Epidermal melanocyte (primary cell): ENCODE data around the gene CALB2.
"Not testable (repeated sequence)": the region's sequence is repeated elsewhere in the genome, so short reads cannot be mapped to it uniquely, and the experiment has no call there.

ENCODE experiments used
- DNase-seq: peaks from one replicate; pipeline ENCODE4 v3.0.0; 2011; ENCODE audit warnings: low spot score; ENCODE audit not compliant: insufficient read length

The CALB2 gene, protein sequence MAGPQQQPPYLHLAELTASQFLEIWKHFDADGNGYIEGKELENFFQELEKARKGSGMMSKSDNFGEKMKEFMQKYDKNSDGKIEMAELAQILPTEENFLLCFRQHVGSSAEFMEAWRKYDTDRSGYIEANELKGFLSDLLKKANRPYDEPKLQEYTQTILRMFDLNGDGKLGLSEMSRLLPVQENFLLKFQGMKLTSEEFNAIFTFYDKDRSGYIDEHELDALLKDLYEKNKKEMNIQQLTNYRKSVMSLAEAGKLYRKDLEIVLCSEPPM

DNA sequence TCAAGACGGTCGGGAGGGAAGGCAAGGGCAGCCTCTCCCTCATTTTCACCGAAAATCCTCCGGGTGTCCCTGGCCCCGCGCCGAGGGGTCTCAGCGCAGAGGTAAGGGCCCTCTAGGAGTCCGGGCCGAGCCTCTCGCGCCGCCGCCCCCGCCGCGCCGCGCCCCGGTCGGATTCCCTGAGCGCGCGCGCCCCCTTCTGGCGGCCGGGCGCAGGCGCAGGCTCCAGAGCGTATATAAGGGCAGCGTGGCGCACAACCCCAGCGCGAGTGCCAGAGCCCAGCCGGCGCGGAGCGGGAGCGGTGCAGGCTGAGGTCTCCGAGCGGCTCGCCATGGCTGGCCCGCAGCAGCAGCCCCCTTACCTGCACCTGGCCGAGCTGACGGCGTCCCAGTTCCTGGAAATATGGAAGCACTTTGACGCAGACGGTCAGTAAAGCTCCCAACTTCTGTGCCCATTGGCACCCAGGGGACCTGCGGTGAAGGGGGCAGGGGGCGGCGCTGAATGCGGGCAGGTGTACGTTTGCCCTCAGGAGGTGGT, at the start of gene CALB2:
Gene CALB2, plus strand, starts transcription at position 260 of the 535 bp plus-strand sequence. Its CDS starts 70 bp downstream, at position 330.
- peak; percentile 61 for DNase-seq

DNA sequence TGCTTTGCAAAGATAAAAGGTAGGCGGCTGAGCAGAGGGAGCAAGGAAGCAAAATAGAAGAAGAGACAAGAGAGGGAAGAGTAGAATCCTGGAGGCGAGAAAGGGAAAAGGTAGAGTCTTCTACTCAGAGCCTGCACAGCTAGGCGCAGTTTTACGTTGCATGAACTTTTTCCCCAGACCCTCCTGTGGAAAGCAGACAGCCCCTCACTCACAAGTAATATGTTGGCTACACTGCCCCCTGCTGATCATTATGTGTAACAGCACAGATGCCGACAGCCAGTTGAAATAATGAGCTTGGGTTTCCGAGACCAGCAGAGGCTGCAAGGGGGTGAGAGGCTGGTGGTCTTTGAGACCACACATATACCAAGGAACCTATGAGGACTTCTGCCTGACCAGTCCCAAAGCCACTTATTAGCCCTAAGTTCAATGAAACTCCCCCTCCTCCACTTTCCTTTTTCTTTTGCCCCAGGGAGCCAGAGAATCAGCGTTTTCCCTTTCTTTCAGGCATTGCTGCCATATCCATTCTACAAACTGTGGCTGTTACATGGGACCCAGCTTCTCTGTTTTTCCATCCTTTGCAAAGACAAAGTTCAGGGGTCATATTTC, 46.9 kb upstream of the CALB2 start:
- DNase-seq: no peak

DNA sequence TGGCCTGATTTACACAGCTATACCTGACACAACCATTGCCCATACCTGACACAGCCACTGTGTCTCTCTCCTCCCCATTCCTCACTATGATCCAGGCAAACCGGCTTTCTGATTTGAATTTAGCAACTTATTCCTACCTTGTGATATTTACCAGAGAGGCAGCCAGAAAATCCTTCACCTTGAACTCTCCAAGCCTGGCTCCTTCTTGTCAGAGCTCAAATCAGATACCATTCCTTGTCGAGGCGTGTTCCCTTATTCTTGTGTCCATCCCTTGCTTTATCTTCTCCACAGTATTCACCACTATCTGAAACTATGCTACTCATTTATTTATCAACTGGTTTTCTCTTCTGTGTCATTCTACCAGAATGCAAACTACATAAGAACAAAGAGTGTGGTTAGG, 44.9 kb upstream of the CALB2 start:
- DNase-seq: not testable (repeated sequence)

DNA sequence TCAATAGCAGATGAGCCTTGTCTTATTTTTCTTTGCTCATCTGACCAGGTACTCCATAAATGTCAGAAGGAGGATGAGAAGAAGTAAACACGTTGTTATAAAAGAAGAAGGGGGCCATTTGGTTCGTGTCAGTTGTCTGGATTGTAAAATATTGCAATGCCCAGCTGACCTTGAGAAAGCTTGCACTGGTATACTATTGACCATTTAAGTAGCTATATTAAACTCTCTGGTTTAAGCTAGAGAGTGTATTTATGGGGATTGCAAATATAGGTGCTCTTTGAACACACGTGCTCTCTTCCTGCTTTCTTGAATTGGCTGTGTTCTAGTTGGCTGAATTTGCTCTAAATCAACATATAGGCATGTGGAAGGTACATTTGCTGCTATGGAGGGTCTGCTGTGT, 43.3 kb upstream of the CALB2 start:
- no peak for DNase-seq

DNA sequence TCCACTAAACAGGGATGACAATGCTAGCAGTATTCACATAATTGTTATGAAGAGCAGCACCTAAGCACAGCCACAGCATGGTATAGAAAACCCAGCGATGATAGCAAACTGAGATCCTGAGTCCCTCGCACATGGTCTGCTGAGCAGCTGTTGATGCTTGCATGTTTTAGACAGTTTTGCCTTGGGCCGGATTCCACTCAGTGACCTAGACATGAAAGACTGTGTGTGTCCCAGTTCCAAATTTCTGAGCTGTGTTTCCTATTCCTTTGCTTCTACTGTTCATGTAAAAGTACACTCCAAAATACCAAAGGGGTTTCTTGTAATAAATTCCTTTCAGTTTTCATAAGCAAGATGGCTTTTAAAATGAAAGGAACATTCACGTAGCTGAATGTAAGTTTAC, 38.5 kb upstream of the CALB2 start:
- DNase-seq: no peak

DNA sequence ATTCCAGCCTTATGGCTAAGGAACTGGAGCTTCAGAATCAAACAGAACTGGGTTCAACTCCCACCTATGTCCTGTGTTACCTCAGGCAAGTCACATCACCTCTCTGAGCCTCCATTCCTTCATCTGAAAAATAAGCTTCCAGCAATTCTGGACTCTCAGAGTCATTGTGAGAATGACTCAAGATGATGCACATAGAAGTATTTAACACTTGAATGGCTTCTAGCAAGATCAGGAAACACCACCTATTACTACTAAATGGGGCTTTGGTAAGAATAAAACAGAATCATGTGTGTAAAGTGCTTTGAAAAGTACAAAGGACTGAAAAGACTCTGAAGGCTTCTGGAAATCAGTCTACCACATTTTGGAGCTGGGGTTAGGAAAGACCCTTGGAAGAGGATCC, 30.8 kb upstream of the CALB2 start:
- DNase-seq: no peak

DNA sequence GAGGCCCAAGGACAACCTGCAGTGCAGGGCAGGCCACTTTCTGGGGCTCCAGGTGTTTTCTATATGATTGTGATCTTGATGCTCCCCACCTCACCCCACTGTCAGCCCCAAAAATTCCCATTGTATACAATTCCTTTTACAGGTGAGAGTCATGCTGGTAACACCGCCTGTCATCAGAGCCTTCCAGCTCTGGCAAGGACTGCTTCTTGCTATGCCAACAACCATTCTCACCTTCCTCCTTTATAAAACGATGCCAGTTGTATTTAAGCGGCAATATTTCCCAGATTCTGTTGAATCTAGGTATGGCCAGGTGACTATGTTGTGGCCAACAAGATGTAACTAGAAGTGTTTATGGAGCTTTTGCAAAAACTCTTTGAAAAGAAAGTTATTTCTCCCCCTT, 30.4 kb upstream of the CALB2 start:
- no peak for DNase-seq

DNA sequence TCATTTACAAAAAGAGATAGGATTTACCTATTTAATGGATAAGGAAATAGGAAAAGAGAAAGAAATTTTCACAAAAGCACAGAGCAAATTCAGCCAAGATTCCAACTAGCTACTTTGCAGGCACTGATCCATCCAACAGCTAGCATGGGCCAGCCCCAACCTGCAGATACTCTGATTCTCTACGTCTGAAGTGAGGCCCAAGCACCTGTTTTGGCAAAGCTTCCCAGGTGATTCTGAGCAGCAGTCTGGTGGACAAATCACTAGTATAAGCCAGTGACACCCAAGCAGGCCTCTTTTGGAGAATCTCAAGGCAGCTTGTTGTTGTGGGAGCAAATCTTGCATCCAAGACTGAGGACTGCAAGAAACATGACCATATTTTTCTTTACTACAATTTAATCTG, 20.9 kb upstream of the CALB2 start:
- DNase-seq: no peak

DNA sequence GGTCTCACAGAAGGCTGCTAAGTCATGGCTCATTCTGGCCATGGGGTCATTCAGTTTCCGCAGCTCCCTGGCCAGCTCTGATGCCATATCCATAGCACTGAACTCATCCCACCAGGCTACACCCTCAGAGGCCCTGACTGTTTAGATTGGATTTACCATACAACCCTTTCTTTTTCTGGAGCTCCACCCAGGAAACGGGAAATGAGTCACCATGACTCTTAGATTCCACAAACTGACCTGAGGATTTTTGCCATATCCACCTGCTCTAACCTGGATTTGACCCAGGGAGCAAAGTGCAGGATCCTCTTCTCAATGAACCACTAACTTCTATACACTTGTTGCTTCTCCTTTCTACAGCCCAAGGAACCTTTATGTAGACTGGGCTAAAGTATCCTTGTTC, 20.3 kb upstream of the CALB2 start:
- no peak for DNase-seq

DNA sequence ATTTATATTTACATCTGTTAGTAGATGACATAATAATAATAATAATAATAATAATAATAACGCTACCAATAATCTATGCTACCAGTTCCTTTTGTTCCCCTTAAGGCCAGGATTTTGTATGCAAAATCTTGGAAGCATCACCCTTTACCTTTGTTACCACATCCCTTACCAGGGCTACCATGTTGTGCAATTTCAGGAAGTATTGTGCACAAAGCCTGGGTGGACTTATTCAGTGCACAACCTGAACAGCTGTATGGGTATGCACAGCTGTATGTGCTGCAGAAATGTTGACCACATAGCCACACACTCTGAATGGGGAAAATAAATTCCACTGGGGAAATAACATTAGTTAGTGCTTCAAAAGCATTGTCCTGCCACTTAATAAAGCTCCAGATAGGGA, 19.9 kb upstream of the CALB2 start:
- no peak for DNase-seq

DNA sequence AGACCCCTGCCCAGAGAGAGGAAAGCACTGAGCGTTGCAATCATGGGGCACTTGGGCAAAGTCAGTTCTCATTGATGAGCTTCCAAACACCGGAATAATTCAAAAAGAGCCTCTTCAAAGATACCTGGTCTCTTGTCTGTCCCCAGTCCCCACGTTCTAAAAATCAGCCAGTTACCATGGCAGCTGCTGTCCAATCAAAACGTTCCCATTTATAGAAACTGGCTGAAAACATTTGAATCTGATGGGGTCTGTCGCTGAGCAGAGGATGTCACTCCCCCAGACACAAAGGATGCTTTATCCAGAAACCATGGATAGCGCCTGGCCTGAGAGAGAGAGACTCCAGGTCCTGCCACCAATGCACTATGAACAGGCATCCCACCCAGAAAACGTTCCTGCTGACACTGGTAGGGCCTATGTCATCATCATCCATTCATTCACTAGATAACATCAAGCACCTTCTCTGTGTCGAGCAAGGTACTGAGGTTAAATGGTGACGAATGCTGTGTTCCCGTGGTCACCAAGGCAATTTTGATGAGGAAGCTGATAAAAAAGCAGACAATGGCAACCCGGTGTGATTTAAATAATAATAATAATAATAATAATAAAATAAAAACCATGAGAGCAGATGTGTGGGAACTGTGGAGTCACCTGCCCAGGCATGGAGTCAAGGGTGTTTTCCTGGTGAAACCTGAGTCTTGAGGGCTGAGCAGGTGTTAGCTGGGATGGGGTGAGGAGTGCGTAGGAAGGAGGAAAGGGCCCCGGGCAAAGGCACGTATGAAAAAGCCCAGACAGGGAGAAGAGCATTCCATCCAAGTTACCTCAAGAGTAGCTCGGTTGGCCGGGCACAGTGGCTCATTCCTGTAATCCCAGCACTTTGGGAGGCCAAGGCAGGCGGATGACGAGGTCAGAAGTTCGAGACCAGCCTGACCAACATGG, 19.0 kb upstream of the CALB2 start:
- no peak for DNase-seq

DNA sequence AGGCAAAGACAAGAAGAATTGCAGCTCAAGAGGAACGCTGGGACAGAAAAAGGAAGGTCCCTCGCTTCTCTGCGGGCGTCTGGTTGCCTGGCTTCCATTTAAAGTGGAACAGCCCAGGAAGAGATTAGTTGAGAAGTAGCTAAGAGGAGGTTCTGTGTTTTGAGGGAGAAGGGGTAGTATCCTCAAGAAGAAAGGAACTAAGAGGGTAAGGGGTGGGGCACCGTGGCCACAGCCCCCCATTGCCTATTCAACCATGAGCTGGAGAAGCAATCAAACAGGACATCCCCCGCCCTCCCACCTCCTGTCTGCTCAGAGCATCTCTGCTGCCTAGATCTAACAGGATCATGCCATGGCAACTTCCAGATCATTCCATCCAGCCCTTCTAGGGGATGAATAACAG, 18.1 kb upstream of the CALB2 start:
- no peak for DNase-seq

DNA sequence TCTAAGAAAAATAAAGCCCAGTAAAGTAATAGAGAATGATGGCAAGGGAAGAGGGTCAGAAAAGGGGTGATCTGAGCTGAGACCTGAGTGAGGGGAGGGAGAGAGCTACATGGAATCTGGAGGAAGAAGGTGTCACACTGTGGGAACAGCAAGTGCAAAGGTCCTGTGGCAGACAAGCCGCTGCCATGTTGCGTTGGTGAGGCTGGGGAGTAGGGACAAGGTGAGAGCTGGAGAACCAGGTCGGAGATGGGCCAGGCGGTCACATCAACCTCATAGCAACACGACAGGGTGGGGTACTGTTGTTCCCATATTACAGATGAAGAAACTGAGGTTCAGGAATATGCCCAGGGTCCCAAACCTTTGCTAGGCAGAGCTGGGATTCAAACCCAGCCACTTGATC, 16.6 kb upstream of the CALB2 start:
- DNase-seq: no peak

DNA sequence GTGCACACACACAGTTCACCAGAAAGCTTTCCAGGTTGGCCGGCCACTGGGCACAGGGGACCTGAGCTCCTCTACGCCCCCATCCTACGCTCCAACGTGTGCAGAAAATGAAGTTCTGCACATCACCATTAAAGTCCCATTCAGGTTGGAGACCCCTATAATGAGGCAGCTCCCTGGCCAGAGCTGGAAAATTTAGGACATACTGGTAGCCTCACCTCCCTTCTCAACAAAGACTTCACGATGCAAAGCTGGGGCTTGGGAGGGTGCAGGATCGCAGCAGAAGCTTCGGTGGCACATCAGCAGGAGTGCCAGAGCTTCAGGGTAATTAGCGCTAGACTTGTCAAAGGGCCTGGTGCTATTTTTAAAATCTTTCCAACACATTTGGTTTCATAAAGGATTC, 15.4 kb upstream of the CALB2 start:
- no peak for DNase-seq

DNA sequence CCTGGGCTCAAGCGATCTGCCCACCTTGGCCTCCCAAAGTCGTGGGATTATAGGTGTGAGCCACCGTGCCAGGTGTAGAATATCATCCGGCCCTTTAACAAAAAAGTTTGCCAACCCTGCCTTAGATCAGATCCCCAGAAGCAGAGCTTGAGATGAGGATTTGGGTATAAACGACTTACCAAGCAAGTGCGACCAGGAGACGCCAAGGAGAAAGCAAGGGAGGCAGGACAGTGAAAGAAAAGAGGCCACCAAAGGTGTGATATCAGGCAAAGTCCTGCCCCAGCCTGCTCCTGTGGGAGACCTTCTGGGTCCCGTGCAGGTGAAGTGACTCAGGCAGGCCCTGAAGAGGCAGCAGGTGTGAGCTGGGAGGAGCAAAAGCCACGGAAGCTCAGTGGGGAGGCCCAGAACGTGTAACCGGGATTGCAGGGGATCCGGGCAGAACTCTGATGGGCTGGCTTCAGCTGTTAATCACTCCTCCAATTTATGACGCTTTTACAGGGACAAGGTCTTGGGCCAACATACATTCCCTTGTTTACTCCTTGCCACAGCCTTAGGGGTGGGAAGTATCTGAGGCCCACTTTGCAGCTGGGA, 14.1 kb upstream of the CALB2 start:
- DNase-seq: no peak

DNA sequence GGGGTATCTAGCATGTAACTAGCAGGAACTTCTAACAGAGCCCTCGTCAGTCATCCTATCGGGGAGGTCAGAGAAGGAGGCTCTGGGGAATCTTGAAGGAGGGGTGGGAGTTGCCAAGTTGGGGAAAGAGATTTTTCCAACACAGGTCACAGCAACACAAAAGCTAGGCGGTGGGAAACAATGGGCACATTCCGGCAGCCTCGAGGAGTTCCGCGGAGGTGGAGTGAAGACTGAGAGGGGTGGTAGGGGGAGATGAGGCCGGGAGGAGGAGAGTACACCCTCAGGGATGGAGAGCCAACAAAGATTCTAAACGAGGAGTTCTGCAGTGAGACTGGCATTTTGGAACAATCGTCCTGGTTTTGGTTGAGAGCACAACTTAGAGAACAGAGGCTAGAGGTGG, 13.5 kb upstream of the CALB2 start:
- DNase-seq: no peak

DNA sequence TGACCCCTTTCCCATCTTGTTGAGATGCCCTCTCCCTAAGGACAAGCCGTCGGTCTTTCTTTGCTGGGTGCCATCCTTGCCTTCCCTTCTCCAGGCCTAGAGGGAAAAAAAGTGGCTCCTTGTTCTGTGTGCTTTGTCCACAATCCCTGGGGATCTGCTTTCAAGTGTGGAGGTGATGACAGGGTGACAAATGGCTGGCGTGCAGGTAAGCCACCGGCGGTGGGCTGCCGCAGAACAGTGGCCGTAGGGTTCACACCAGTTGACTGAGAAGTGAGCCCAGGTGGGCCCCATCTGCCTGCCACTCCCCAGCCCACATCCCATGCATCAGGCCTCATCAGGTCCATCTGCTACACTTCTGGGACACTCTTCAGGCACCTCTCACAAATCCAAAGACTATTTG, 11.4 kb upstream of the CALB2 start:
- no peak for DNase-seq

DNA sequence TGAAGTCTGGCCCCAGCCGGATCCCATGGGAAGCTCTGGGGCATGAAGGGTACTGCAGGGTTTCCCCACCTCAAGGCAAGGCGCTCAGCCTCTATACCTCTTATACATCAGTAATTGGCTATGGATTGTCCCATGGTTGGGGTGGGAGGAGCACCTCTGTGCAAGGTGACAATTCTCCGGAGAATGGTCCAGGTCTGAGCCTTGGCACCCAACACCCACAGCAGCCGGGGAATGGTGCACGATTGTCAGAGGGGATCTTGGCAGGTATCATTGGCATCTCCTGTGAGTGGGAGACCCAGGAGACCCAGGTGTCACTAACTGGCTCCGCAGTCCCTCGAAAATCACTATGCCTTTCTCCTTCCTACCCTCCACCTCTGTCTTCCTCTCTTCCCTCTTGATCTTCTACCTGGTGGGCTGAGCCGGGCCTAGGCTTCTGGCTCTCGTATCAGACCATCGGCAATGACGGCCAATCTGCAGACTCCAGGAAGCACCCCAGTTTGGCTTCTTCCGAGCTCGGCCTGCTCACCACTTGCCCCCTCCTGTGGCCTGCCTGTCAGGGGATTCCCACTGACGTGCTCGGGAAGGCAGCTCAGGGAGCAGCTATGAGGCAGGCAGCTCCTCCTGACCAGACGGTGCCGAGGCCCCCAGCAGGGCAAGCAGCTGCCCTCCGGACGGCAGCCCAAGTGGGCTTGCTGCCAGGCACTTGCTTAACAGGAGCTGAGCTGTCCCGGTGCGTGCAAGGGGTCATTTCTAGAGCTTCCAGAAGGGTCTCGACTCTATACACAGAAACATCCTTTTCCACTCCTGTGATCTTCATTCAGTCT, 10.0 kb upstream of the CALB2 start:
- DNase-seq: no peak

DNA sequence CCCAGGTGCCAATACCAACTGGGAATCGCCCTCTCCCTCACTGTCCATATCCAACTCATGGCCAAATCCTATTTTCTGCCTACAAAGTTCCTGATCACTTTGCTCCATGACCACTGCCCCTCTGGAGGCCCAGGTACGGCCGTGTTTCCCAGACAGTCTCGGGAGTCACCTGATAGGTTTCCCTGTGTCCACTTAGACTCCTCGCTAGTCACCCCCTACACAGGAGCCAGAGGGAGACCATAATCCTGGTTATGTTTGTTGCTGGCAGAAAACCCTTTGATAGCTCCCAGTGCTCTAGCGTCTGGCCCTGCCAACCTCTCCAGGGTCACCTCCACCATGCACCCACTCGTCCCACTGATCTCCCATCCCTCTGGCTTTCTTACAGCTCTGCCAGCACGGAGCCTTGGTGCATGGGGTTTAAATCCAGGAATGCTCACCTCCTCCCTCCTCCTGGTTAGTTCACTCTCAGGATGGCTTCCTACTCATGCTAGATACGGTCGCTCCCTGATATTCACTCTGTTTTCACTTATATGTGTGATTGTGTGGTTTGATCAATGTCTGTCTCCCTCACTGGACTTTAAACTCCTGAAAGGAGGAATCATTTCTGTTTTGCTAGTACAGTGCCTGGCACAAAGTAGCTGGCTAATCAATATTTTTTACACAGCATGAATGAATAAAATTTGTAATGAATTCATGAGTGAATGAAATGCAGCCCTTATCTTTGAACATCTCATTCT, 7.5 kb upstream of the CALB2 start:
- DNase-seq: no peak

DNA sequence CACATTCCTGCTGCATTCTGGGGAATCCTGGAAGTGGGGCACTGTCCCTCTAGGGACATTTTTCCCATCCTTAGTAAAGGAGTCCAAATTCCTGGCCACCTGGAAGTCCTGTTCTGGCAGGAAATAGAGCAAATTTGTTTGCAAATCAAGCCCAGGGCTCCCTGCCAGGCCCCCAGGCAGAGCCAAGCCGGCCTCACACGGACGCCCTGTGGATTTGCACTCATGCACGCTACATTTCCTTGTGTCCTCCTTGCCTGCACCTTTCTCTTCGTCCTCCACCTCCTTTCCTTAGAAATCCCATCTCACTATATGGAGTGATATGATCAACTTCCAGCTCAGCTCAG, 7.0 kb upstream of the CALB2 start:
- no peak for DNase-seq
